Measurements from ENCODE around the gene B4GALNT1. TPM values are rescaled to one million over a fixed set of nuclear protein-coding genes. Genes with fewer than 3 reads are reported as not detected.

B4GALNT1 gene
- total and polyA plus RNA-seq, 4 donors: 0.11 to 0.30 (median 0.25) TPM; not detected in 1

GRCh38 chr12:57600395-57600794 is 32.6 kb downstream of the B4GALNT1 start:
- WGBS: 86% methylated on average over 2 of the region's 2 CpGs
- peaks cover 2 to 48% (median 18%) of the 10 kb centered on the region in 4 donors for H3K36me3 ChIP-seq (ENCODE audit: control insufficient read depth in 4 of 4, insufficient read depth in 3 of 4, low read depth in 1 of 4, low read length in 3 of 4)

GRCh38 chr12:57593187-57593586 is 39.8 kb downstream of the B4GALNT1 start:
- Histone ChIP-seq H3K4me1 (ENCODE audit: control insufficient read depth in 4 of 4, insufficient read depth in 4 of 4, low read length in 3 of 4) (peaks cover 5 to 18% (median 11%) of the 10 kb centered on the region in 4 donors), H3K27me3 (ENCODE audit: control insufficient read depth in 4 of 4, insufficient read depth in 4 of 4, low read length in 3 of 4) (no peaks in the 10 kb centered on the region), H3K4me3 (ENCODE audit: low read depth in 1 of 3, low read length in 3 of 3) (no peak overlapping the region), H3K9ac (ENCODE audit: low read depth in 1 of 2, low read length in 2 of 2) (no peak overlapping the region), H3K27ac (ENCODE audit: low read depth in 1 of 2, low read length in 2 of 2) (no peak overlapping the region), H3K9me3 (ENCODE audit: control insufficient read depth in 4 of 4, low read length in 3 of 4) (no peaks in the 10 kb centered on the region), H3K36me3 (ENCODE audit: control insufficient read depth in 4 of 4, insufficient read depth in 3 of 4, low read depth in 1 of 4, low read length in 3 of 4) (peaks cover 0 to 15% (median 6%) of the 10 kb centered on the region in 4 donors)
- DNase-seq (ENCODE audit: low spot score): no peak
- TF ChIP-seq RAD21 (IDR thresholded peaks at IDR 0.05) (no peak), ATF3 (IDR thresholded peaks at IDR 0.05) (no peak), FOXA1 (IDR thresholded peaks at IDR 0.05) (no peak), REST (IDR thresholded peaks at IDR 0.05) (no peak), JUND (IDR thresholded peaks at IDR 0.05) (no peak), RXRA (IDR thresholded peaks at IDR 0.05) (no peak), HNF4A (conservative IDR thresholded peaks at IDR 0.05) (no peak), HNF4G (IDR thresholded peaks at IDR 0.05) (no peak), GABPA (IDR thresholded peaks at IDR 0.05 in 1 of 2, conservative IDR thresholded peaks at IDR 0.05 in 1 of 2) (no peak), SP1 (IDR thresholded peaks at IDR 0.05) (no peak), ZBTB33 (IDR thresholded peaks at IDR 0.05) (no peak), YY1 (IDR thresholded peaks at IDR 0.05) (no peak)
- 90% methylated on average over 4 of the region's 4 CpGs for WGBS

More at GRCh38 chr12:57600395-57600794, 32.6 kb downstream of the B4GALNT1 start:
- DNase-seq (ENCODE audit: low spot score): no peak
- Histone ChIP-seq H3K27ac (ENCODE audit: low read depth in 1 of 2, low read length in 2 of 2) (no peak overlapping the region), H3K4me3 (ENCODE audit: low read depth in 1 of 3, low read length in 3 of 3) (no peak overlapping the region), H3K4me1 (ENCODE audit: control insufficient read depth in 4 of 4, insufficient read depth in 4 of 4, low read length in 3 of 4) (no peaks in the 10 kb centered on the region), H3K9me3 (ENCODE audit: control insufficient read depth in 4 of 4, low read length in 3 of 4) (no peaks in the 10 kb centered on the region), H3K27me3 (ENCODE audit: control insufficient read depth in 4 of 4, insufficient read depth in 4 of 4, low read length in 3 of 4) (peaks cover 0 to 4% (median 2%) of the 10 kb centered on the region in 4 donors), H3K9ac (ENCODE audit: low read depth in 1 of 2, low read length in 2 of 2) (no peak overlapping the region)
- no peak for TF ChIP-seq TAF1 (conservative IDR thresholded peaks at IDR 0.05)
- no peak for TF ChIP-seq ATF3 (IDR thresholded peaks at IDR 0.05)
- TF ChIP-seq RAD21 (IDR thresholded peaks at IDR 0.05): no peak
- no peak for TF ChIP-seq NR2F2 (IDR thresholded peaks at IDR 0.05)
- TF ChIP-seq HNF4A (conservative IDR thresholded peaks at IDR 0.05): no peak
- TF ChIP-seq FOXA1 (IDR thresholded peaks at IDR 0.05): no peak
- TF ChIP-seq MAX (IDR thresholded peaks at IDR 0.05): no peak
- TF ChIP-seq HNF4G (IDR thresholded peaks at IDR 0.05): no peak
- TF ChIP-seq GABPA (IDR thresholded peaks at IDR 0.05 in 1 of 2, conservative IDR thresholded peaks at IDR 0.05 in 1 of 2): no peak
- no peak for TF ChIP-seq REST (IDR thresholded peaks at IDR 0.05)

Data from liver (tissue), 9 donors.